Body of pancreas (tissue), 4 donors: ENCODE measurements around the gene SYT14.
"Not testable (repeated sequence)": the region's sequence is repeated elsewhere in the genome, so short reads cannot be mapped to it uniquely, and the experiment has no call there.

Experiments used
- POLR2A ChIP-seq, 3 donors: fragments of 450-650 bp; IDR thresholded peaks; one replicate each; pipeline ENCODE4 v1.6.1; 2016; ENCODE audit warnings: antibody characterized with exemption in 3 of 3, mild to moderate bottlenecking in 2 of 3
- TF ChIP-seq, protein P1 (sequence below), 7 experiments: fragments of 450-650 bp in 4 of 7; fragments of 200-600 bp in 3 of 7; sonication (generic) in 3 of 7; IDR thresholded peaks; one replicate each; pipeline ENCODE4 v1.5.1; 2016 to 2019; ENCODE audit warnings: antibody characterized with exemption in 7 of 7

DNA sequence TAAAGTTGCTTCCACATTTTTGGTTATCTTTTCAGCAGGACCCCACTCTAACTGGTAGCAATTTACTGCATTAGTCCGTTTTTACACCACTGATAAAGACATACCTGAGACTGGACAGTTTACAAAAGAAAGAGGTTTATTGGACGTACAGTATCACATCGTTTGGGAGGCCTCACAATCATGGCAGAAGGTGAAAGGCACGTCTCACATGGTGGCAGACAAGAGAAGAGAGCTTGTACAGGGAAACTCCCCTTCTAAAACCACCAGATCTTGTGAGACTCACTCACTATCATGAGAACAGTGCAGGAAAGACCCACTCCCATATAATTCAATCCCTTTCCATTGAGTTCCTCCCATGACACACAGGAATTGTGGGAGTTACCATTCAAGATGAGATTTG is 112.5 kb downstream of the SYT14 start:
- TF ChIP-seq, protein P1, sequence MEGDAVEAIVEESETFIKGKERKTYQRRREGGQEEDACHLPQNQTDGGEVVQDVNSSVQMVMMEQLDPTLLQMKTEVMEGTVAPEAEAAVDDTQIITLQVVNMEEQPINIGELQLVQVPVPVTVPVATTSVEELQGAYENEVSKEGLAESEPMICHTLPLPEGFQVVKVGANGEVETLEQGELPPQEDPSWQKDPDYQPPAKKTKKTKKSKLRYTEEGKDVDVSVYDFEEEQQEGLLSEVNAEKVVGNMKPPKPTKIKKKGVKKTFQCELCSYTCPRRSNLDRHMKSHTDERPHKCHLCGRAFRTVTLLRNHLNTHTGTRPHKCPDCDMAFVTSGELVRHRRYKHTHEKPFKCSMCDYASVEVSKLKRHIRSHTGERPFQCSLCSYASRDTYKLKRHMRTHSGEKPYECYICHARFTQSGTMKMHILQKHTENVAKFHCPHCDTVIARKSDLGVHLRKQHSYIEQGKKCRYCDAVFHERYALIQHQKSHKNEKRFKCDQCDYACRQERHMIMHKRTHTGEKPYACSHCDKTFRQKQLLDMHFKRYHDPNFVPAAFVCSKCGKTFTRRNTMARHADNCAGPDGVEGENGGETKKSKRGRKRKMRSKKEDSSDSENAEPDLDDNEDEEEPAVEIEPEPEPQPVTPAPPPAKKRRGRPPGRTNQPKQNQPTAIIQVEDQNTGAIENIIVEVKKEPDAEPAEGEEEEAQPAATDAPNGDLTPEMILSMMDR (IDR thresholded peaks at IDR 0.05) = not testable (repeated sequence)
- not testable (repeated sequence) for TF ChIP-seq POLR2A (IDR thresholded peaks at IDR 0.05)
